ENCODE data around the gene RRBP1. TPM values are rescaled to one million over a fixed set of nuclear protein-coding genes. Genes with fewer than 3 reads are reported as not detected.

RRBP1 gene
- total RNA-seq, 2 experiments from 2014 or later: 48.0 to 51.0 TPM

- Mint-ChIP-seq H3K4me1 (no peaks in the 10 kb centered on the region), H3K27me3 (no peaks in the 10 kb centered on the region), H3K36me3 (peaks cover 6% of the 10 kb centered on the region), H3K27ac (no peak overlapping the region), H3K4me3 (no peak overlapping the region), H3K9me3 (no peaks in the 10 kb centered on the region)
- POLR2A ChIA-PET: no interaction called here
- ATAC-seq (ENCODE audit: low read depth): no peak
- DNase-seq: peak; percentile 17
Measured at GRCh38 chr20:17624551-17625245, 57.3 kb downstream of the RRBP1 start.

DNA sequence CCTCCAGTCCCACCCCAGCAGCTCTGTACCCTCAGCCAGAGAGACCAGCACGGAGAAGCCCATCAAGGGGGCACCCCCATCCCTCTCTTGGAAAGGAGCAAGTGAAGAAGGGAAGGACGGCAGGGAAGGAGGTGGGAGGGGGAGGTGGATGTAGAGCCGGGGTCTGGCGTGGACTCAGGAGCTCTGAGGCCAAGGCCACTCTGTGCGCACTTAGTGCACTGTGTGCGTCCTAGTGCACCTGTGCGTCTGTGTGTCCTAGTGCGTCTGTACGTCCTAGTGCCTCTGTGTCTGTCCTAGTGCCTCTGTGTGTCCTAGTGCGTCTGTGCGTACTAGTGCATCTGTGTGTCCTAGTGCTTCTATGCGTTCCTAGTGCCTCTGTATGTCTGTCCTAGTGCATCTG is 58.0 kb downstream of the RRBP1 start:
- ATAC-seq (ENCODE audit: low read depth) (no peak), DNase-seq (peak; percentile 16)
- no peaks in the 10 kb centered on the region for H3K9me3 Mint-ChIP-seq
- no peaks in the 10 kb centered on the region for H3K4me1 Mint-ChIP-seq
- H3K27me3 Mint-ChIP-seq: no peaks in the 10 kb centered on the region
- H3K4me3 Mint-ChIP-seq: no peak overlapping the region
- POLR2A ChIA-PET: no interaction called here
- no peak overlapping the region for H3K27ac Mint-ChIP-seq
- H3K36me3 Mint-ChIP-seq: peaks cover 6% of the 10 kb centered on the region

- no peaks in the 10 kb centered on the region for H3K27me3 Mint-ChIP-seq
- H3K4me1 Mint-ChIP-seq: no peaks in the 10 kb centered on the region
- H3K36me3 Mint-ChIP-seq: peaks cover 3% of the 10 kb centered on the region
- no peaks in the 10 kb centered on the region for H3K9me3 Mint-ChIP-seq
- H3K27ac Mint-ChIP-seq: no peak overlapping the region
- peak; percentile 20 for DNase-seq
- H3K4me3 Mint-ChIP-seq: no peak overlapping the region
- POLR2A ChIA-PET: no interaction called here
- no peak for ATAC-seq (ENCODE audit: low read depth)
Measured at GRCh38 chr20:17622851-17623508, 59.1 kb downstream of the RRBP1 start.

- no peak for ATAC-seq (ENCODE audit: low read depth)
- no peaks in the 10 kb centered on the region for H3K4me1 Mint-ChIP-seq
- no peak overlapping the region for H3K27ac Mint-ChIP-seq
- no peak overlapping the region for H3K4me3 Mint-ChIP-seq
- no peaks in the 10 kb centered on the region for H3K9me3 Mint-ChIP-seq
- H3K36me3 Mint-ChIP-seq: peaks cover 3% of the 10 kb centered on the region
- DNase-seq: no peak
- POLR2A ChIA-PET: no interaction called here
- no peaks in the 10 kb centered on the region for H3K27me3 Mint-ChIP-seq
Measured at GRCh38 chr20:17622086-17622850, 59.8 kb downstream of the RRBP1 start.

DNA sequence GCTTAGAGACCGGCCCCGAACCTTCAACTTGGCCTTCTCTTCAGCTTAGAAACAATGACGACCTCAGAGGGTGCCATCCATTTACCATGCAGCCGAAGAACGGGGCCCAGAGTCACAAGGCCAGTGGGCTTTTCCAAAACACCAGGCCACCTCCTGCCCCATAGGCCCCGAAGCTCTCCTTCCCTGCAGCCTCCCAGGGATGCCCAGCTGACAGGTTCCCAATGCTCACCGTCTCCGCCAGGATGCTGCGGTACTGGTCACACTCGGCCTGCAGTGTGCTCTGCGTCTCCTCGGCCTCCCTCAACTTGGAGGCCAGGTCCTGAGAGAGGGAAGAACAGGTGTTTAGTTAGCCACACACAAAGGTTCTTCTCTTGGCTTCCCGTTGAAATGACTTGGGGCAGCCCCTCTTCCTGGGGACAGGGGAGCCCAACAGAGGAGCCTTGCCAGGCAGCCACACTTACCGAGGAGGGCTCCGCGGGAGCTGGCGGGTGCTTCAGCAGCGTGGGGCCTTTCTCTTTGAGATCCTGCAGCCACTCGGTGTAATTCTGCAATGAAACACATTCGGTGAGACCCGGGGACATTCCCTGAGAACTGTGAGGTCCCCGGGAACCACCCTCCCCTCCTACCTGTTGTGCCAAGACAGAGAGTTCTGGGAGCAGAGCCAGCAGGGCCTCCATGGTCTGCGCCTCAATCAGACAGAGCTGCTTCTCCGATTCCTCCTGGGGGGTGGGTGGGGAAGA is 60.6 kb downstream of the RRBP1 start:
- POLR2A ChIA-PET: interaction anchor here (1.0 kb wide), 1 partner anchor 11 kb away, joined by 3 read pairs; no protein-coding TSS in a partner anchor
- no peak for DNase-seq
- Mint-ChIP-seq H3K27ac (no peak overlapping the region), H3K27me3 (no peaks in the 10 kb centered on the region), H3K4me3 (no peak overlapping the region), H3K4me1 (no peaks in the 10 kb centered on the region), H3K36me3 (peaks cover 3% of the 10 kb centered on the region), H3K9me3 (no peaks in the 10 kb centered on the region)
- no peak for ATAC-seq (ENCODE audit: low read depth)

DNA sequence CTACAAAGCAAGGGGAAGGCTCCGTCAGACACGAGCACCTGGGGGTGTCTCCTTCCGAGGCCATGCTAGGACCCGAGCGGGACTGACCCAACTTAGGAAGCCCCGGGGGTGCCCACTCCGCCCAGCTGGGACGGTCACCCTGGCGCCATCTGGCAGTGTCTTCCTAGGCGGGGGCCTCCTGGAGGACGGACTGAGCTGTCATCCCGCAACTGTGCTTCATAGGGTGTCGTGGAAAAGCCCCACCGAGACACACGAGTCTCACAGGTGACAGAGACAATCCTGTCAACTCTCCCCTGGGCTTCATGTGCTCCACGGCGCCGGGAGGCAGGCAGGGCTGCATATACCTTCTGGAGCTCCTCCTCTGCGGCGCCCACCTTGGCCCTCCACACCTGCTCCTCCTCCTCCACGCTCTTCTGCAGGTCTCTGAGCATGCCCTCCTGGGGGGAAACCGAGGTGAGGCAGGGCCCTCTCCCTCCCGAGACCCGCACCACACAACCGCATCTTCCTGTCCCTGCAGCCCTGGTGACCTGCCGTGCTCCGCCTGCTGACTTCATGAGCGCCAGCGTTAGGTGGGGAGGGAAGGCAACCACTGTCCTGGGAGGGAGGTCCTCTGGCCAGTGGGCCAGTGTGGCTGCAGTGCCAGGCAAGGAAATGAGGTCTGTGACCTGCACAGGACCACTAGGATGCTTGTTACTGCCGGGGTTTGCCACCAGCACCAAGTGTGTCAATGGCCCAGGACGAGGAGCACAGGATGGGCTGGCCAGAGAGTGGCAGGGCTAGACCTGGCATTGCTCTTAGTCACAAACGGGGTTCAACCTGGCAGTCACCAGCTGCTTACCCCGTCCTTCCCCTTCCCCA is 61.4 kb downstream of the RRBP1 start:
- H3K27ac Mint-ChIP-seq: no peak overlapping the region
- no peaks in the 10 kb centered on the region for H3K27me3 Mint-ChIP-seq
- peaks cover 1% of the 10 kb centered on the region for H3K36me3 Mint-ChIP-seq
- no peak for ATAC-seq (ENCODE audit: low read depth)
- H3K9me3 Mint-ChIP-seq: no peaks in the 10 kb centered on the region
- no peaks in the 10 kb centered on the region for H3K4me1 Mint-ChIP-seq
- DNase-seq: peak; percentile 22
- POLR2A ChIA-PET: interaction anchor here (1.0 kb wide), 1 partner anchor 10 kb away, joined by 3 read pairs; no protein-coding TSS in a partner anchor
- no peak overlapping the region for H3K4me3 Mint-ChIP-seq

- Mint-ChIP-seq H3K4me3 (no peak overlapping the region), H3K27ac (no peak overlapping the region), H3K36me3 (no peaks in the 10 kb centered on the region), H3K4me1 (no peaks in the 10 kb centered on the region), H3K9me3 (no peaks in the 10 kb centered on the region), H3K27me3 (no peaks in the 10 kb centered on the region)
- DNase-seq (peak; percentile 20), ATAC-seq (ENCODE audit: low read depth) (no peak)
- POLR2A ChIA-PET: no interaction called here
Measured at GRCh38 chr20:17619351-17620093, 62.5 kb downstream of the RRBP1 start.

DNA sequence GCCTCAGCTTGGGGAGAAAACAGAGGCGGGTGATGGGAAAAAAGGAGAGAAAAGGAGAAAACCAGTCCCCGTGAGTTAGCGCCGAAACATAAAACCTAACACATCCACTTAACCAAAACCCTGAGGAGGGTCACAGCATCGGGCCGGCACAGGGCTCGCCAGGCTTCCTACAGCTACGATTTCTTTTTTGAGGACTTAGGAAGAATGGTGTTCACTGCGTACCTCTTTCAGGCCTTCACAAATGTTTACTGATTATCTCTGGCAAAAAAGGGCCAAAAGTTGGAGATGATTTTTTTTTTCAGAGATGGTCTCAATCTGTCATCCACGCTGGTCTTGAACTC is 63.4 kb downstream of the RRBP1 start:
- no peaks in the 10 kb centered on the region for H3K9me3 Mint-ChIP-seq
- H3K4me3 Mint-ChIP-seq: no peak overlapping the region
- ATAC-seq (ENCODE audit: low read depth) (no peak), DNase-seq (no peak)
- no peak overlapping the region for H3K27ac Mint-ChIP-seq
- H3K36me3 Mint-ChIP-seq: no peaks in the 10 kb centered on the region
- H3K27me3 Mint-ChIP-seq: no peaks in the 10 kb centered on the region
- peaks cover 1% of the 10 kb centered on the region for H3K4me1 Mint-ChIP-seq
- POLR2A ChIA-PET: no interaction called here

DNA sequence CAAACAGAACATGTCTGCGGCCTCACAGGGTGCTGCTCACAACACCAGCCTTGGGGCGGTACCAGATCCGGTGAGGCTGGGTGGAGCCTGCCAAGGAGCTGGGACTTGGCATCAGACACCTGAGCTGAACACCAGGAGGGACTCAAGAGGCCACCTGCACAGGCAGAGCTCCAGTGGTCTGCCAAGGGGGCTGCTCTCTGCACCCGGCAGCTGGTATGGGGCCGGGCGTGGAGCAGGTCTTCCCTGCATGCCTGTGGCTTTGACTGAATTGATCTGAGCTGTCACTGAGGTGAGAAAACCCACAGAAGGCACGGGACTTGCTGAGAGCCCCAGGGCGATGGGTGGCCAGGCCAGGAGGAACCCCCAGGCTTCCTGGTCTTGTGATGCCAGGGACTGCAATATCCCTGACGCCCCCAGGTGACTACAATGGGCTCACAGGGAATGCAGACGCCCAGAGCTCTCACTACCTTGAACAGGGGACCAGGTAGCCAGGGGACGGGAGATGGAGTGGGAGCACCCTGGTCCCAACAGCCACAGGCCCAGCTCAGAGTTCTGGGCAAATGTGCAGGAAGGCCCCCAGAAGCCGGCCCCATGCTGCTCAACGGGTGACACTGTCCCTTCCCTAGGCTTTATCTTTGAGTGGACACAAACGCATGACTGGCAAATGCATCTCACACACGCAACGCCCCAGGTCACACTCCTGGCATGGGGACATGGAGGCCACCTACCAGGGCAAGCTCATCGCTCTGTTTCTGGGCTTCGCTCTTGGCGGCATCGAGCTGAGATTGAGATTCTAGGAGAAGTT is 64.0 kb downstream of the RRBP1 start:
- no peak overlapping the region for H3K4me3 Mint-ChIP-seq
- POLR2A ChIA-PET: no interaction called here
- peak; percentile 25 for DNase-seq
- H3K27me3 Mint-ChIP-seq: no peaks in the 10 kb centered on the region
- peaks cover 1% of the 10 kb centered on the region for H3K4me1 Mint-ChIP-seq
- H3K36me3 Mint-ChIP-seq: no peaks in the 10 kb centered on the region
- no peak overlapping the region for H3K27ac Mint-ChIP-seq
- no peaks in the 10 kb centered on the region for H3K9me3 Mint-ChIP-seq
- ATAC-seq (ENCODE audit: low read depth): no peak

- POLR2A ChIA-PET: interaction anchor here (0.5 kb wide), 1 partner anchor 376 kb away, joined by 5 read pairs; no protein-coding TSS in a partner anchor
- H3K4me3 Mint-ChIP-seq: no peak overlapping the region
- H3K4me1 Mint-ChIP-seq: peaks cover 8% of the 10 kb centered on the region
- no peak overlapping the region for H3K27ac Mint-ChIP-seq
- no peaks in the 10 kb centered on the region for H3K9me3 Mint-ChIP-seq
- ATAC-seq (ENCODE audit: low read depth) (peak; percentile 37), DNase-seq (peak; percentile 51)
- no peaks in the 10 kb centered on the region for H3K27me3 Mint-ChIP-seq
- H3K36me3 Mint-ChIP-seq: no peaks in the 10 kb centered on the region
Measured at GRCh38 chr20:17617212-17617867, 64.7 kb downstream of the RRBP1 start.

DNA sequence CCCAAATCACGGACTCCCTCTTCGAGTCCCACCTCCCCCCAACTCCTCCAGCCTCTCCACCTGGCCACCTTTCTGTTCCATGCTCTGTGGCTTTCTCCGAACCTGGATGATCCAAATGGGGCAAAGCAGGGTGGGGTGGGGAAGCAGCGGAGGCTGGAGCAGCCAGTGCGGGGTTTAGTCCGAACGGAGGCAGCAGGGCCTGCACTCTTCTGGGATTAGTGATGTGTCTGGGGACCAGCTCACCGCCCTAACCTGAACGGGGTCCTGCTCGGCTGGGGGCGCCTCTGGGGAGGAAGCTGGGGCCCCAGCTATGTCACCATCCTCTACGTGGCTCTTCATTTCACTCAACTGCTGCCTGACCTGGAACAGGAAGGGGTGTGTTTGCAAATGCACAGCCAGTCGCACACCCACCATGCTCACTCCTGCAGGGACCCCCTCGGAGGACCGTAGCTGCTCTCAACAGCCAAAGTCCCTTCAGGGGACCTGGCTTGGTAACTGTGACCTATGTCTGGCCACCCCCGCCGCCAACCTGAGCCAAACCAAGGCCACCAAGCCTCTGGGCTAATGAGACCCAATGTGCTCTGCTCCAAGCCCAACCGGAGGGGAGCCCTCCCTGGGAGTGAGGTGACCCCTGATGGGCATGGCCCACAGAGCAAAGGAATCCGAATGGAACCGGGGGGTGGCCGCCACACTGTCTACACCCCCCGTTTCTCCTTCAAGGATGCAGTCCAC is 65.4 kb downstream of the RRBP1 start:
- POLR2A ChIA-PET: interaction anchor here (0.5 kb wide), 1 partner anchor 376 kb away, joined by 5 read pairs; no protein-coding TSS in a partner anchor
- no peak overlapping the region for H3K27ac Mint-ChIP-seq
- H3K9me3 Mint-ChIP-seq: no peaks in the 10 kb centered on the region
- H3K4me3 Mint-ChIP-seq: no peak overlapping the region
- peaks cover 13% of the 10 kb centered on the region for H3K4me1 Mint-ChIP-seq
- no peak for ATAC-seq (ENCODE audit: low read depth)
- peak; percentile 26 for DNase-seq
- no peaks in the 10 kb centered on the region for H3K27me3 Mint-ChIP-seq
- no peaks in the 10 kb centered on the region for H3K36me3 Mint-ChIP-seq
